HG02973 (cell line): Measurements from ENCODE around the gene ATP6V0B.

Experiments
- ATAC-seq: cut with Tn5 transposase; IDR thresholded peaks from one replicate; pipeline ENCODE4 v1.9.1; 2021; ENCODE audit warnings: moderate library complexity; ENCODE audit not compliant: unreplicated experiment

ATP6V0B gene

DNA sequence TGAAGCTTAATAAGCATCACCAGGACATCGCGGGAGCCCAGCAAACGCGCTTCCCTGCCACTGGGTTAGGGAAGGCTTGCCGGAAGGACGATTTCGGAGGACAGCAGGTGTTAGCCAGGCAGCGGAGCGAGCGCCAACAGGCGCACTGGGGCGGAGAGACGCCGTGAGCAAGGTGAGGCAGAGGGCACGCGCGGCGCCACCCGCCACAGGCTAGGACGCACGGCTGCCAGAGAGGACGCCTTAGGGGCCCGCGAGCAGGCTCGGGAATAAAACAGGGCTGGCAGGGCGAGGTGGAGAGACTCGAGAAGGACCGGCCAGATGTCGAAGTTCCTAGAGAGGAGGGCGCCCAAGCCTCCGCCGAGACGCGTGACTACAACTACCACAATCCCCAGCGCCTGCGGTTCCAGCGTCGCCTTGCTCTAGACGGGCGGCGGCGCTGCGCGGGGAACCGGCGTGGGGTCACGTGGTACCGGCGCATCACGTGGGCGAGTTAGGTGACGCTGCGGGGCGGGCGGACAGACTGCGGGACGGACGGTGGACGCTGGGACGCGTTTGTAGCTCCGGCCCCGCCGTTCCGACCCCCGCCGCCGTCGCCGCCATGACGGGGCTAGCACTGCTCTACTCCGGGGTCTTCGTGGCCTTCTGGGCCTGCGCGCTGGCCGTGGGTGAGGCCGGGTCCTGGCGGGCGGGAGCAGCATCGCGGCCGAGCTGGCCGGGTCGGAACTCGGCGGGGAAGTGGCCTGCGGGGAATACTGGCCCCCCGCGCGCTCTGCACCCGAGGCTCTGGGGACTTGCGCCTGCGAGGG, at the start of gene ATP6V0B:
Gene ATP6V0B, plus strand, starts transcription at position 518 of the 806 bp plus-strand sequence. Its CDS starts 81 bp downstream, at position 599.
- peak; percentile 53 for ATAC-seq

- ATAC-seq = no peak
These were observed 48.9 kb upstream of the ATP6V0B start for GRCh38 chr1:43925846-43926245.

DNA sequence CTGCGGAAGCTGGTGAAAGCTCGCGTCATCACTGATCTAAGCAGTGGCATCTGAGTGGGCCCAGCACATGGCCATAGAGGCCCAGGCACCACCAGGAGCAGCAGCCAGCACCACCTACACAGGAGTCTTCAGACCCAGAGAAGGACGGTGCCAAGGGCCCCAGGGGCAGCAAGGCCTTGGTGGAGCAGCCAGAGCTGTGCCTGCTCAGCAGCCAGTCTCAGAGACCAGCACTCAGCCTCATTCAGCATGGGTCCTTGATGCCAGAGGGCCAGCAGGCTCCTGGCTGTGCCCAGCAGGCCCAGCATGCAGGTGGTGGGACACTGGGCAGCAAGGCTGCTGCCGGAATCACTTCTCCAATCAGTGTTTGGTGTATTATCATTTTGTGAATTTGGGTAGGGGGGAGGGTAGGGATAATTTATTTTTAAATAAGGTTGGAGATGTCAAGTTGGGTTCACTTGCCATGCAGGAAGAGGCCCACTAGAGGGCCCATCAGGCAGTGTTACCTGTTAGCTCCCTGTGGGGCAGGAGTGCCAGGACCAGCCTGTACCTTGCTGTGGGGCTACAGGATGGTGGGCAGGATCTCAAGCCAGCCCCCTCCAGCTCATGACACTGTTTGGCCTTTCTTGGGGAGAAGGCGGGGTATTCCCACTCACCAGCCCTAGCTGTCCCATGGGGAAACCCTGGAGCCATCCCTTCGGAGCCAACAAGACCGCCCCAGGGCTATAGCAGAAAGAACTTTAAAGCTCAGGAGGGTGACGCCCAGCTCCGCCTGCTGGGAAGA, 44.4 kb upstream of the ATP6V0B start:
- ATAC-seq = no peak

GRCh38 chr1:43930949-43931275, 43.8 kb upstream of the ATP6V0B start:
- ATAC-seq = no peak

DNA sequence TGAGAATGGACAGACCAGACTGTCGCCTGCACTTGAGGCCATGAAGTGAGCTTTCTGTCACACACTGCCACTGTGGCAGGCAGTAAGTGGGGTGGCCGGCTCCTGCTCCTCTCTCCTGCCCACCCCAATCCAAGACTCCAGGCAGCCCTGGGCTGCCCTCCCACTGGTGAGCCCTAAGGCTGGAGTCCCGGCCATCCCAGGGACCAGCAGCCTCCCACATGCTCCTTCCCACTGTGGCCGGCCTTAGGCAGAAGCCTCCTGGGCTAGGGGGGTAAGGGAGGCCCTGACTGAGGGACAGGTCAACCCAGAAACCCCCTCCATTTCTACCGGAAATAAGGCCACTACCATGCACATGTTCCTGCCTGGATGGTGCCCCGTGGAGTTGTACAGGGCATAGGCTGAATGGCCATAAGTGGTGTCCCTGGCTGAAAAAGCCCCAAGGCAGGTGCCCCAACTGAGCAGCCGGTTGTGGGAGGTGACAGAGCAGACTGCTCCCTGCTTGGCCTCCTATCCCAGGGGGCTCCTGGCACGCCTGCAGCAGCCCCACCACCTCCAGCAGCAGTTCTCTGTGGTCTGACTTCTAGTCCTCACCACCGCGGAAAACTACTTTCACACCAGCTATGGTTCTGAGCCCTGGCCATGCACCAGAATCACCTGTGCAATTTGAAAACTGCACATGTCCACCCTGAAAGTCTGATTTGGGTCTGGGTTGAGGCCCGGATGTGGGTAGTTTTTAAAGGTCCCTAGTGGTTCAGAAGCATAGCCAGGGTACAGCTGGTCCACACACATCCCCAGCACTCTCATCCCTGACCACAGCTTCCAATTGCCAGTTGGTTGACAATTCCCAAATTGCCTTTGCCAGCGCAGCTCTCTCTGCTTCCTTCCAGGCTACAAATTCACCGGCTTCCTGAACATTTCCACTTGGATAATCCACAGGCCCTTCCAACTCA, 42.8 kb upstream of the ATP6V0B start:
- no peak for ATAC-seq

DNA sequence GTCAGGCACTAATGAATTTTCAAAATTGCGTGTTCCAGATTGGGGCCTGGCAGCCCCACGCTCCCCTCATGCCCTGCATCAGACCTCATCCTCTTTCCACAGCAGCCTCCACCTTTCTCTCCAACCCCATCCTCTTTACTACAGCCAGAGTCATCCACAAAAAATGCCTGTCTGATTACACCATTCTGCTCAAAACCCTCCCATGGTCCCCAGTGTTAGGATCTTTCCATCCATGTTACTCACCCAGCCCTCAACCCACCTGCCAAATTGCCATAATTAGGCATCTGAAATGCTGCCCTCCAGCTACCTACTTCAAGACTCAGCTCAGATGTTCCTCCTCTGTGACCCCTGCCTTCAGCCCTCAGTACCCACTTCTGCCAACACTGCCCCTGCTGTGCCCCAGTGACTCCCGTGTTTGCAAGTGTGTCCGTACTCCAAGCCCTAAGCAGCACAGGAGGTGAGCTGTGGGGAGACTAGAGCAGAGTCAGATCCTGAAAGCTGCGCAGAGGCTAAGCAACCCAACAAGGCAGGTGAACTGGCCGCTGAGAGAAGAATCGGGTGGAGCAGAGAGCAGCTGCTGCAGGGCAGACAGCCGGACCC, 41.9 kb upstream of the ATP6V0B start:
- no peak for ATAC-seq

DNA sequence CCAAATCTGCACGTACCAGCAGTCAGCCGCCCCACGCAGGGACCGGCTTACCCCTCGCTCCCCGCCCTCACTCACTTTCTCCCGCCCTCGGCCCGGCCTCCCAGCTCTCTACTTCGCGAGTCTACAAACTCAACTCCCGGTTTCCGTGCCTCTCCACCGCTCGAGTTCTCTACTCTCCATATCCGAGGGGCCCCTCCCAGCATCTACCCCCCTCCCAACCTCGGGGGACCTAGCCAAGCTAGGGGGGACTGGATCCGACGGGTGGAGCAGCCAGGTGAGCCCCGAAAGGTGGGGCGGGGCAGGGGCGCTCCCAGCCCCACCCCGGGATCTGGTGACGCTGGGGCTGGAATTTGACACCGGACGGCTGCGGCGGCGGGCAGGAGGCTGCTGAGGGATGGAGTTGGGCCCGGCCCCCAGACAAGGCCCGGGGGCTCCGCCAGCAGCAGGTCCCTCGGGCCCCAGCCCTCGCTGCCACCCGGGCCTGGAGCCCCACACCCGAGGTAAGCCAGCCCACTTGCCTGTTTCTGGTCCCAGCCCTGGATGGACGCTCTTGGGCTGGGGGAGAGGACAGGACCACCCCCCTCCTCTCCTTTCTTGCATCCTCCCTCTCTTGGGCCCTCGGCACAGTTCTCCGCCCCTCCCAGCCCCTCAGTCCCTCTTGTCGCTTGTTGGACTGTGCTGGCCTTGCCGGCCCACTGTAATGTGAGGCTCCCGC, 41.2 kb upstream of the ATP6V0B start, which contains the start of gene ARTN:
Gene ARTN, plus strand, starts transcription at position 416 of the 715 bp plus-strand sequence. CDS start 1,856 bp downstream, outside the sequence.
- ATAC-seq = no peak

DNA sequence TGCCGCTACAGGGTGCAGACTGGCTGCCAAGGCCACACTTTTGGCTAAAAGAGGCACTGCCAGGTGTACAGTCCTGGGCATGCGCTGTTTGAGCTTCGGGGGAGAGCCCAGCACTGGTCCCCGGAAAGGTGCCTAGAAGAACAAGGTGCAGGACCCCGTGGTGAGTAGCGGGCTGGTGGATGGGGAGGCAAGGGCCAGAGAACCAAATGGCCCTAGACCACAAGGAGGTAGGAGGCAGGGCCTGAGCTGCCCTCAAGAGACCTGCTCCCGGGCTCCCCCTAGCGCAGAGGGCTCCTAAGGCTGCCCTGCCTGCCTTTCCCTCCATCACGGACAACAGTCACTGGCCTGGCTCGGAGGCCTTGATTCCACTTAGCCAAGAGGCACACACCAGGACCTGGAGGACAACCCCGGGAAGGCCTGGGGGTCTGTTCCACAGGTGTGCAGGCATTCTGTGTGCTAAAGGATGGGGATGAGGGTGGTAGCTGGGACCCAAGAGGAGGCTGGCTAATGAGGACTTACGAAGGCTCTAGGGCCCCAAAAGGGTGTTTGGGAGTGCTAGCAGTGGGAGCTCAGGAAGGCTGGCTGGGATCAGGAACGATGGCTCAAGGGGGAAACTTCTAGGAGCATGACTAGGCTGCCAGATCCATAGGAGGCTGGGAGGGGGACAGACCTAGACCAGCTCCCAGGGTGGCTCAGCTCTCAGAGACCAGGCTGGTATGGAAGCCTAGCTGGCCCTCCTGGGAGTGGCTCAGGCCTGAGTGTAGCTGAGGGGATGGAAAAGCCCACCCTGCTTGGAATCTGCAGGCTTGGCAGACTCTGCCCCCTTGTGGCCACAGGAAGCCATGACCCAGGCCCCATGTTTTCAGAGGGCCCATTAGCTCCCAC, 40.4 kb upstream of the ATP6V0B start:
- no peak for ATAC-seq

- ATAC-seq = no peak
These were observed 39.8 kb upstream of the ATP6V0B start for GRCh38 chr1:43934986-43935324.

DNA sequence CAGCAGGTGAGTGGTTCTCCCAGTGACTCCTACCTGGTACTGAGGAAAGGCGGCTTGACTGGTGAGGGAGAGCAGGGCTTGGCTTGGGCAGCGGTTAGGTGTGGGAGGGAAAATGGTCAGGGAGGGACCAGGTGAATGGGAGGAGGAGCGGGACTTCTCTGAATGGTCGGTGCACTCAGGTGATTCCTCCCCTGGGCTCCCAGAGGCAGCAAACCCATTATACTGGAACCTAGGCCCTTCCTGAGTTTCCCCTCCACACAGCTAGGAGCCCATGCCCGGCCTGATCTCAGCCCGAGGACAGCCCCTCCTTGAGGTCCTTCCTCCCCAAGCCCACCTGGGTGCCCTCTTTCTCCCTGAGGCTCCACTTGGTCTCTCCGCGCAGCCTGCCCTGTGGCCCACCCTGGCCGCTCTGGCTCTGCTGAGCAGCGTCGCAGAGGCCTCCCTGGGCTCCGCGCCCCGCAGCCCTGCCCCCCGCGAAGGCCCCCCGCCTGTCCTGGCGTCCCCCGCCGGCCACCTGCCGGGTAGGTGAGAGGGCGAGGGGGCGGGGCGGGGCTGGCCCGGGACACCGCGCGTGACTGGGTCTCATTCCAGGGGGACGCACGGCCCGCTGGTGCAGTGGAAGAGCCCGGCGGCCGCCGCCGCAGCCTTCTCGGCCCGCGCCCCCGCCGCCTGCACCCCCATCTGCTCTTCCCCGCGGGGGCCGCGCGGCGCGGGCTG, 38.9 kb upstream of the ATP6V0B start:
- no peak for ATAC-seq

DNA sequence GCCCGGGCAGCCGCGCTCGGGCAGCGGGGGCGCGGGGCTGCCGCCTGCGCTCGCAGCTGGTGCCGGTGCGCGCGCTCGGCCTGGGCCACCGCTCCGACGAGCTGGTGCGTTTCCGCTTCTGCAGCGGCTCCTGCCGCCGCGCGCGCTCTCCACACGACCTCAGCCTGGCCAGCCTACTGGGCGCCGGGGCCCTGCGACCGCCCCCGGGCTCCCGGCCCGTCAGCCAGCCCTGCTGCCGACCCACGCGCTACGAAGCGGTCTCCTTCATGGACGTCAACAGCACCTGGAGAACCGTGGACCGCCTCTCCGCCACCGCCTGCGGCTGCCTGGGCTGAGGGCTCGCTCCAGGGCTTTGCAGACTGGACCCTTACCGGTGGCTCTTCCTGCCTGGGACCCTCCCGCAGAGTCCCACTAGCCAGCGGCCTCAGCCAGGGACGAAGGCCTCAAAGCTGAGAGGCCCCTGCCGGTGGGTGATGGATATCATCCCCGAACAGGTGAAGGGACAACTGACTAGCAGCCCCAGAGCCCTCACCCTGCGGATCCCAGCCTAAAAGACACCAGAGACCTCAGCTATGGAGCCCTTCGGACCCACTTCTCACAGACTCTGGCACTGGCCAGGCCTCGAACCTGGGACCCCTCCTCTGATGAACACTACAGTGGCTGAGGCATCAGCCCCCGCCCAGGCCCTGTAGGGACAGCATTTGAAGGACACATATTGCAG, 38.2 kb upstream of the ATP6V0B start:
- ATAC-seq = no peak

DNA sequence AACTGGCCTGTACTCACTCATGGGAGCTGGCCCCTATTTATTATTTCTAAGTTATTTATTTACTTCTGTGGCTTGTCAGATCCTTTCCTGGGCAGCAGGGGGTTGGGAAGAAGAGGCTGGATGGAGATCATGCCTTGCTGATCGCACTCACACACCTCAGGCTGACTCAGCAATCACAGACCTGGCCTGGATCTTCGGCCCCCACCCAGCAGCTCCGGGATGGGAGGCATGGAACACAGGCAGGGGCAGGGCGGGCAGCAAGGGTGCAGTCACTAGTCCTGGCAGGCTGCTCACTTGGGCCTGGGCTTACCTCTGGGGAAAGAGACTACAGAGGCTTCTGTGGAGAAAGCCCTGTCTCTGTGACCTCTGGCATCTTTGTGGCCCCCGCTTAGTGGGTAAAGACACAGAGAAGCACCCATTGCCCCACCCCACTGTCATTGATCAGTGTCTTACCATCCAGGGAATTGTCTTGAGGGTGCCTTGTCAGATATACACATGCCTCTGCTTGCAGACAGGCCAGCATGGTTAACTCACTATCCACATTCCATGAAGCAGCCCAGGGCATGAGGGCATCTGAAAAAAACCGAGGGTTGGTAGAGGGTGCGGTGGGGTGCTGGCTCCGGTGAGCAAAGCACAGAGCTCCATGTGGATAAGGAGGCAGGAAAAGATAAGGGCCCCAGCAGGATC, 37.4 kb upstream of the ATP6V0B start:
- ATAC-seq = no peak

- no peak for ATAC-seq
These were observed 36.4 kb upstream of the ATP6V0B start for GRCh38 chr1:43938383-43938782.

- no peak for ATAC-seq
These were observed 35.7 kb upstream of the ATP6V0B start for GRCh38 chr1:43938892-43939587.

- ATAC-seq = no peak
These were observed 32.3 kb upstream of the ATP6V0B start for GRCh38 chr1:43942411-43942810.

DNA sequence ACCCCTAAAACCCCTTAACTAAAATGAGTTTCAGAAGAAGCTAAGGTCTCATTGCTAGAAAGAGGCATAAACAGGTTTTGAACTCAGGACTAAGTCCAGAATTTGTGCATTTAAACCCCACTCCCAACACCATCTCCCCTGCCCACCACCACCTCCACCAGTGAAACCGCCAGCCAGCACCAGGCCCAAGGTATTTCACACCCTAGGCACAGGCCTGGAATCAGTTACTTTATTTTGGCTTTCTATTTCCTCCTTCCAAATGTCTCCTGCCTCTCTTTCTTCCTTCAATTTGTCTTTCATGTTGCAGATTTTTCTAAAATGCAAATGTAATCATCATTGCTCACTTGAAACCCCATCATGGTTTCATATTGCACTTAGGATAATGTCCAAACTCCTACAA, 29.9 kb upstream of the ATP6V0B start:
- no peak for ATAC-seq
